ENCODE results near the gene MPPE1.

DNA sequence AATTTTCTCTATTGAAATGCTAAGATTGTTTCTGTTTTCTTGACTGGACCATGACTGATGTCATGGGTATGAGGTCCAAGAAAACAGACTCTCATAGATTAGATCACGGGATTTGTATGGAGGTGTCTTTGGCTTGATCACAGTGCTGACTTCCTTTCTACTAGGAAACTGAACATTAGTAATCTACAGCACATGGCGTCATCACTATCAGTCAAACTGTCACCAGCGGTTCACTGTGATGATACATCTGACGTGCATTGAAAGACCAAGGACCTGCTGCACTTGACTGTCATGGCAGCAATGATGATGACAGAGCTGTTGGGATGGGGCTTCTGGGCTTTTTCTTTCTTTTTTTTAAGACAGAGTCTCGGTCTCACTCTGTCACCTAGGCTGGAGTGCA, 45.0 kb upstream of the MPPE1 start:
- TF ChIP-seq, protein P1, sequence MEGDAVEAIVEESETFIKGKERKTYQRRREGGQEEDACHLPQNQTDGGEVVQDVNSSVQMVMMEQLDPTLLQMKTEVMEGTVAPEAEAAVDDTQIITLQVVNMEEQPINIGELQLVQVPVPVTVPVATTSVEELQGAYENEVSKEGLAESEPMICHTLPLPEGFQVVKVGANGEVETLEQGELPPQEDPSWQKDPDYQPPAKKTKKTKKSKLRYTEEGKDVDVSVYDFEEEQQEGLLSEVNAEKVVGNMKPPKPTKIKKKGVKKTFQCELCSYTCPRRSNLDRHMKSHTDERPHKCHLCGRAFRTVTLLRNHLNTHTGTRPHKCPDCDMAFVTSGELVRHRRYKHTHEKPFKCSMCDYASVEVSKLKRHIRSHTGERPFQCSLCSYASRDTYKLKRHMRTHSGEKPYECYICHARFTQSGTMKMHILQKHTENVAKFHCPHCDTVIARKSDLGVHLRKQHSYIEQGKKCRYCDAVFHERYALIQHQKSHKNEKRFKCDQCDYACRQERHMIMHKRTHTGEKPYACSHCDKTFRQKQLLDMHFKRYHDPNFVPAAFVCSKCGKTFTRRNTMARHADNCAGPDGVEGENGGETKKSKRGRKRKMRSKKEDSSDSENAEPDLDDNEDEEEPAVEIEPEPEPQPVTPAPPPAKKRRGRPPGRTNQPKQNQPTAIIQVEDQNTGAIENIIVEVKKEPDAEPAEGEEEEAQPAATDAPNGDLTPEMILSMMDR (IDR thresholded peaks at IDR 0.05) = no peak
- TF ChIP-seq POLR2A (IDR thresholded peaks at IDR 0.05; ENCODE audit: low read depth) = no peak
- no peak for TF ChIP-seq EP300 (IDR thresholded peaks at IDR 0.05)

All from esophagus muscularis mucosa (tissue), 4 donors.